ENCODE measurements around the gene CDC6. TPM values are rescaled to one million over a fixed set of nuclear protein-coding genes. Genes with fewer than 3 reads are reported as not detected.

Gene CDC6
- total RNA-seq, 1 donor from 2014 or later: 1.2 TPM

DNA sequence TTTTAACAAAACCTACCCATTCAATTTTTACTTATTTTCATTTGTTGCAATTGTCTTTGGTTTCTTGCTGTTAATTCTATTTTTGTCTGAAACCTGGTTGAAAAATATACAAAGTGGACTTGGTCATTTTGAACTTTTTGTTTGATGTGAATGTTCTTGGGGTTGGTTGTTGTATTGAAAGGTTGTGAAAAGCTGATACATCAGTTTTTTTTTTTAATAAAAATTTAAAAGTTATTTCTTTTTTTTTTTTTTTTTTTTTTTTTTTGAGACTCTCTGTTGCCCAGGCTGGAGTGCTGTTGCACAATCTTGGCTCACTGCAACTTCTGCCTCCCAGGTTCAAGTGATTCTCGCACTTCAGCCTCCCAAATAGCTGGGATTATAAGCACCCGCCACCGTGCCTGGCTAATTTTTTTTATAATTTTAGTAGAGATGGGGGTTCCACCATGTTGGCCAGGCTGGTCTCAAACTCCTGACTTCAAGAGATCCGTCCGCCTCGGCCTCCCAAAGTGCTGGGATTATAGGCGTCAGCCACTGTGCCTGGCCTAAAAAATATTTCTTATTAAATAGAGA lies 39.7 kb upstream of the CDC6 start:
- intact Hi-C loops (cut with DNase I): no loop called here
- DNase-seq (ENCODE audit: low spot score in 2 of 2): no peak
- no peak overlapping the region for H3K27ac ChIP-seq
- TF ChIP-seq, protein P1, sequence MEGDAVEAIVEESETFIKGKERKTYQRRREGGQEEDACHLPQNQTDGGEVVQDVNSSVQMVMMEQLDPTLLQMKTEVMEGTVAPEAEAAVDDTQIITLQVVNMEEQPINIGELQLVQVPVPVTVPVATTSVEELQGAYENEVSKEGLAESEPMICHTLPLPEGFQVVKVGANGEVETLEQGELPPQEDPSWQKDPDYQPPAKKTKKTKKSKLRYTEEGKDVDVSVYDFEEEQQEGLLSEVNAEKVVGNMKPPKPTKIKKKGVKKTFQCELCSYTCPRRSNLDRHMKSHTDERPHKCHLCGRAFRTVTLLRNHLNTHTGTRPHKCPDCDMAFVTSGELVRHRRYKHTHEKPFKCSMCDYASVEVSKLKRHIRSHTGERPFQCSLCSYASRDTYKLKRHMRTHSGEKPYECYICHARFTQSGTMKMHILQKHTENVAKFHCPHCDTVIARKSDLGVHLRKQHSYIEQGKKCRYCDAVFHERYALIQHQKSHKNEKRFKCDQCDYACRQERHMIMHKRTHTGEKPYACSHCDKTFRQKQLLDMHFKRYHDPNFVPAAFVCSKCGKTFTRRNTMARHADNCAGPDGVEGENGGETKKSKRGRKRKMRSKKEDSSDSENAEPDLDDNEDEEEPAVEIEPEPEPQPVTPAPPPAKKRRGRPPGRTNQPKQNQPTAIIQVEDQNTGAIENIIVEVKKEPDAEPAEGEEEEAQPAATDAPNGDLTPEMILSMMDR (IDR thresholded peaks at IDR 0.05): no peak
- no peaks in the 10 kb centered on the region for H3K9me3 ChIP-seq
- no peak overlapping the region for H3K4me3 ChIP-seq
- H3K4me1 ChIP-seq: peaks cover 0 to 7% of the 10 kb centered on the region in 2 donors
- H3K27me3 ChIP-seq: no peaks in the 10 kb centered on the region
- no peaks in the 10 kb centered on the region for H3K36me3 ChIP-seq

- Histone ChIP-seq H3K4me3 (no peak overlapping the region), H3K9me3 (no peaks in the 10 kb centered on the region), H3K27ac (no peak overlapping the region), H3K36me3 (no peaks in the 10 kb centered on the region), H3K27me3 (no peaks in the 10 kb centered on the region), H3K4me1 (peaks cover 0 to 7% of the 10 kb centered on the region in 2 donors)
- TF ChIP-seq, protein P1 (IDR thresholded peaks at IDR 0.05): no peak
- intact Hi-C loops (cut with DNase I): no loop called here
- DNase-seq (ENCODE audit: low spot score in 2 of 2): no peak
Measured at GRCh38 chr17:40248507-40248906, 39.2 kb upstream of the CDC6 start.

GRCh38 chr17:40251576-40251975 lies 36.1 kb upstream of the CDC6 start:
- H3K9me3 ChIP-seq: no peaks in the 10 kb centered on the region
- peaks cover 0 to 7% of the 10 kb centered on the region in 2 donors for H3K4me1 ChIP-seq
- intact Hi-C loops (cut with DNase I): no loop called here
- H3K36me3 ChIP-seq: peaks cover 4 to 6% of the 10 kb centered on the region in 2 donors
- TF ChIP-seq, protein P1 (IDR thresholded peaks at IDR 0.05): no peak
- no peak overlapping the region for H3K4me3 ChIP-seq
- no peak for DNase-seq (ENCODE audit: low spot score in 2 of 2)
- no peak overlapping the region for H3K27ac ChIP-seq
- H3K27me3 ChIP-seq: no peaks in the 10 kb centered on the region

DNA sequence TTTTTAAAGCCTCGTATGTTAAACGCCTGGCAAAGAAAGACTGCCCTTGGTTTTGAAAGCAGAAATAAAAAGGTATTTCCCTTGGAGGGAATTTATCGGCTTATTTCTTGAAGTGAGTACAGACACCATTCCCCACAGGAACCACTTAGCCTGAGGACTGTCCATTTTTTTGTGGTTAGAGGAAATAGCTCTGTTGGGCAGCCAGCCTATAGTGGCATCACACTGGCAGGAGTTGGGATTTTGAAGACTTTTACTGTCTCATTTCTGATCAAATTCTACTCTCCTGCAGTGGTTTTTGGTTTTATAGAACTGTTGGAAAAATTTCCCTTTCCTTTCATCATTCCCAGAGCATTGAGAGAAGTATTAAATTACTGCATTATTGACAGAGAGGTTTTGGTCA lies 34.1 kb upstream of the CDC6 start:
- no peaks in the 10 kb centered on the region for H3K27me3 ChIP-seq
- TF ChIP-seq, protein P1 (IDR thresholded peaks at IDR 0.05): no peak
- H3K9me3 ChIP-seq: no peaks in the 10 kb centered on the region
- peaks cover 0 to 7% of the 10 kb centered on the region in 2 donors for H3K4me1 ChIP-seq
- no peak overlapping the region for H3K27ac ChIP-seq
- no peak overlapping the region for H3K4me3 ChIP-seq
- DNase-seq (ENCODE audit: low spot score in 2 of 2): no peak
- H3K36me3 ChIP-seq: peaks cover 24 to 25% of the 10 kb centered on the region in 2 donors
- intact Hi-C loops (cut with DNase I): no loop called here

DNA sequence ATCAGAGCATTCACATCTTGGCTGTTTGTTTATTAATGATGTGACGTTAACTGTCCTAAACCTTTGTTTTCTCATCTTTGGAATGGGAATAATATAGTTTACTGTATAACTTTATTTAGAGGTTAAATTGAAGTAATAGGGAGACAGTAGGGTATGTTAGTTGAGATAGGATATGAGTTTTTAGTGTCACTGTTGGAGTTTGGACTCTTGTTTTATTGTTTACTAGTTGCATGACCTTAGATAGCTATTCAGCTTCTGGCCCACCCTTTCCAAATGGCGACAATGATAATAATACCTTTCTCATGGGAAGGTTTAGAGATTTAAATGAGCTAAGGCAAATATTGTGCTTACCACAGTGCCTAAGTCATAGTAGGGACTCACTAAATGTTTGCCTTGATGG lies 28.2 kb upstream of the CDC6 start:
- Histone ChIP-seq H3K36me3 (peaks cover 59 to 75% of the 10 kb centered on the region in 2 donors), H3K4me1 (no peaks in the 10 kb centered on the region), H3K27me3 (no peaks in the 10 kb centered on the region), H3K4me3 (no peak overlapping the region), H3K9me3 (no peaks in the 10 kb centered on the region), H3K27ac (no peak overlapping the region)
- DNase-seq (ENCODE audit: low spot score in 2 of 2): no peak
- intact Hi-C loops (cut with DNase I): no loop called here
- TF ChIP-seq, protein P1 (IDR thresholded peaks at IDR 0.05): no peak

DNA sequence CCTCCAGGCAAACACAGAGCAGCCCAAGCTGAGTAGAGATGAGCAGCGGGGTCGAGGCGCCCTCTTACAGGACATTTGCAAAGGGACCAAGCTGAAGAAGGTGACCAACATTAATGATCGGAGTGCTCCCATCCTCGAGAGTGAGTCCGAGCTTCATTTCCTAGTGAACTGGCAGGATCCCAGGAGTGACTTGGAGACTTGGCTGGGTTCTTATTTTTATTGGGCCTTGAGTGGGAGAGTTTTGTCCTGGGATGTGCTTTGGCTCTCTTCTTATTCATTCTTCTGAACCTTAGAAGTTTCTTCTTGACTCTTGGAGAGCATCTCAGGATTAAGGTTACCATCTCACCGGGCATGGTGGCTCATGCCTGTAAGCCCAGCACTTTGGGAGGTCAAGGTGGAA lies 27.2 kb upstream of the CDC6 start:
- TF ChIP-seq, protein P1 (IDR thresholded peaks at IDR 0.05): no peak
- no peak overlapping the region for H3K27ac ChIP-seq
- H3K27me3 ChIP-seq: no peaks in the 10 kb centered on the region
- intact Hi-C loops (cut with DNase I): no loop called here
- no peaks in the 10 kb centered on the region for H3K4me1 ChIP-seq
- no peaks in the 10 kb centered on the region for H3K9me3 ChIP-seq
- no peak for DNase-seq (ENCODE audit: low spot score in 2 of 2)
- H3K4me3 ChIP-seq: no peak overlapping the region
- H3K36me3 ChIP-seq: peaks cover 69 to 85% of the 10 kb centered on the region in 2 donors

All from ascending aorta (tissue), 2 donors.